Uterus (tissue), 4 donors: ENCODE data around the gene CD59. TPM values are rescaled to one million over a fixed set of nuclear protein-coding genes. Genes with fewer than 3 reads are reported as not detected.

Experiments
- DNase-seq, 2 donors: peaks; one replicate each; pipeline ENCODE4 v3.0.0-alpha.2; 2019 to 2020
- H3K27ac ChIP-seq, 2 donors: fragments of 200-600 bp; sonication (generic); 1 replicate in 1 of 2; 2 replicates in 1 of 2; pipeline ENCODE4 v1.5.1; 2016 to 2018
- H3K27me3 ChIP-seq, 2 donors: fragments of 200-600 bp; sonication (generic); one replicate each; pipeline ENCODE4 v1.5.1; 2018 to 2019; ENCODE audit warnings: control low read depth in 1 of 2
- H3K36me3 ChIP-seq, 2 donors: fragments of 200-600 bp; sonication (generic); one replicate each; pipeline ENCODE4 v1.5.1; 2019; ENCODE audit warnings: control low read depth in 1 of 2
- H3K4me1 ChIP-seq, 2 donors: fragments of 200-600 bp; sonication (generic); one replicate each; pipeline ENCODE4 v1.5.1; 2018 to 2019; ENCODE audit warnings: control low read depth in 1 of 2
- H3K4me3 ChIP-seq, 2 donors: fragments of 200-600 bp; sonication (generic); 1 replicate in 1 of 2; 2 replicates in 1 of 2; pipeline ENCODE4 v1.5.1; 2018 to 2019; ENCODE audit warnings: mild to moderate bottlenecking in 1 of 2
- H3K9me3 ChIP-seq, 2 donors: fragments of 200-600 bp; sonication (generic); one replicate each; pipeline ENCODE4 v1.5.1; 2019; ENCODE audit warnings: control low read depth in 1 of 2
- POLR2A ChIP-seq, 2 donors: fragments of 450-650 bp; IDR thresholded peaks; one replicate each; pipeline ENCODE4 v1.6.1; 2016; ENCODE audit warnings: antibody characterized with exemption in 2 of 2, mild to moderate bottlenecking in 1 of 2, moderate library complexity in 1 of 2
- intact Hi-C: fragments of 100-400 bp; cut with DNase I; formaldehyde crosslinking; loops from one replicate; pipeline ENCODE4 v1.15.1; 2023; ENCODE audit warnings: low total_unique reads
- total RNA-seq, 4 donors: library from RNA; depleted of rRNA in 3 of 4; stranded (reverse); fragments of >200 nt in 3 of 4; gene quantifications; one replicate each; pipeline versions ENCODE4 v1.1.0 to v1.2.4, GENCODE V29; 2014 to 2023
- TF ChIP-seq, protein P1 (sequence below), 4 experiments: fragments of 200-600 bp in 2 of 4; fragments of 450-650 bp in 2 of 4; sonication (generic) in 2 of 4; IDR thresholded peaks; one replicate each; pipeline ENCODE4 v1.5.1; 2016 to 2019; ENCODE audit warnings: antibody characterized with exemption in 4 of 4, mild to moderate bottlenecking in 2 of 4, moderate library complexity in 1 of 4
- donor health status: DM: yes; HTN: yes; CAD: no.

The CD59 gene
- total RNA-seq, 4 donors from 2014 or later: 221 to 621 (median 300) TPM

DNA sequence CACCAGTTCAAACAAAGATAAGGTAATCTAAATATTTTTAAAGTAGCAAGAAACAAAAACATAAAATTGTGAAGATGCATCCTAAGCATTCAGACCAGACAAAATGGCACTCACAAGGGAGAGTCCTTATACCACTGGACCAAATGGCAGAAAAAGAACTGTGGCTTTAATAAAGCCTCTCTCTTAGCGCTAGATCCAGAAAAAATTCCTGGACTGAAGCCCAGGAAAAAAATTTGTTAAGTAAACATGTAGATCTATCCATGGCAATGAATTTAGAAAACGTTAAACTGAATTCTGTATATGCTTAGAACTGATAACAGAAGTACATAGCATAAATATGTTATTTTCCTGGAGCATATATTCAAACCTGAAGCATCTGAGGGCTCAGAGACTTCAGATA, 11.8 kb upstream of the CD59 start:
- Histone ChIP-seq H3K27me3 (no peaks in the 10 kb centered on the region), H3K36me3 (no peaks in the 10 kb centered on the region), H3K4me3 (no peak overlapping the region), H3K9me3 (no peaks in the 10 kb centered on the region), H3K4me1 (no peaks in the 10 kb centered on the region), H3K27ac (no peak overlapping the region)
- no peak for DNase-seq
- intact Hi-C loops: no loop called here
- no peak for TF ChIP-seq POLR2A (IDR thresholded peaks at IDR 0.05)
- TF ChIP-seq, protein P1, sequence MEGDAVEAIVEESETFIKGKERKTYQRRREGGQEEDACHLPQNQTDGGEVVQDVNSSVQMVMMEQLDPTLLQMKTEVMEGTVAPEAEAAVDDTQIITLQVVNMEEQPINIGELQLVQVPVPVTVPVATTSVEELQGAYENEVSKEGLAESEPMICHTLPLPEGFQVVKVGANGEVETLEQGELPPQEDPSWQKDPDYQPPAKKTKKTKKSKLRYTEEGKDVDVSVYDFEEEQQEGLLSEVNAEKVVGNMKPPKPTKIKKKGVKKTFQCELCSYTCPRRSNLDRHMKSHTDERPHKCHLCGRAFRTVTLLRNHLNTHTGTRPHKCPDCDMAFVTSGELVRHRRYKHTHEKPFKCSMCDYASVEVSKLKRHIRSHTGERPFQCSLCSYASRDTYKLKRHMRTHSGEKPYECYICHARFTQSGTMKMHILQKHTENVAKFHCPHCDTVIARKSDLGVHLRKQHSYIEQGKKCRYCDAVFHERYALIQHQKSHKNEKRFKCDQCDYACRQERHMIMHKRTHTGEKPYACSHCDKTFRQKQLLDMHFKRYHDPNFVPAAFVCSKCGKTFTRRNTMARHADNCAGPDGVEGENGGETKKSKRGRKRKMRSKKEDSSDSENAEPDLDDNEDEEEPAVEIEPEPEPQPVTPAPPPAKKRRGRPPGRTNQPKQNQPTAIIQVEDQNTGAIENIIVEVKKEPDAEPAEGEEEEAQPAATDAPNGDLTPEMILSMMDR (IDR thresholded peaks at IDR 0.05): no peak

- no peaks in the 10 kb centered on the region for H3K27me3 ChIP-seq
- H3K36me3 ChIP-seq: no peaks in the 10 kb centered on the region
- no peak for DNase-seq
- no peaks in the 10 kb centered on the region for H3K4me1 ChIP-seq
- no peaks in the 10 kb centered on the region for H3K9me3 ChIP-seq
- no peak overlapping the region for H3K4me3 ChIP-seq
- intact Hi-C loops: no loop called here
- TF ChIP-seq POLR2A (IDR thresholded peaks at IDR 0.05): no peak
- TF ChIP-seq, protein P1 (IDR thresholded peaks at IDR 0.05): no peak
- H3K27ac ChIP-seq: no peak overlapping the region
Observed at GRCh38 chr11:33743291-33743690, 7.1 kb upstream of the CD59 start.

DNA sequence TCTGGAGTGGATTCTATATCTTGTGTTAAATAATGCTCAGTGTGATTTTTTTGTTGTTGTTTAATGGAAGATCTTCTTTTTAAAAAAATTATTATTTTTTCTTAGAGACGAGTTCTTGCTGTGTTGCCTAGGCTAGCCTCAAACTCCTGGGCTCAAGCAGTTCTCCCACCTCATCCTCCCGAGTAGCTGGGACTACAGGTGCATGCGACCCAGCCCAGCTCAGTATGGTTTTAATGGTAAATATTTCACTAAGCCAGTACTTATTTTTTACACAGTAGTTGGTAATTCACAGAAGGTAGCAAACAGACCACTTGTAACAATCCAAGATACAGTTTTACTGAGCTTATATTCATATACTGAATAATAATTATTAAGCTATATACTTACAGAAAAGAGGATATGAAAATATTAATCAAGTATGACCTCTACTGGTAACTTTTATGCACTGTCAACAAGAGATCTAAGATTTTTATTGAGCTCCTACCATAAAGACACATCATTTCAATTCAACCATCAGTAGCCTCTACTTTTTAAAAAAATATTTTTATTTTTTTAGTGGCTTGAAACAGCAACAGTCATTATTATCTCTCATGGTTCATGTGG, 6.1 kb upstream of the CD59 start:
- Histone ChIP-seq H3K4me3 (no peak overlapping the region), H3K9me3 (no peaks in the 10 kb centered on the region), H3K36me3 (no peaks in the 10 kb centered on the region), H3K27me3 (no peaks in the 10 kb centered on the region), H3K27ac (no peak overlapping the region), H3K4me1 (no peaks in the 10 kb centered on the region)
- intact Hi-C loops: no loop called here
- DNase-seq: no peak
- TF ChIP-seq, protein P1 (IDR thresholded peaks at IDR 0.05): peak; percentile 21 to 53 (median 38)
- TF ChIP-seq POLR2A (IDR thresholded peaks at IDR 0.05): no peak

- intact Hi-C loops: no loop called here
- TF ChIP-seq POLR2A (IDR thresholded peaks at IDR 0.05): no peak
- no peaks in the 10 kb centered on the region for H3K4me1 ChIP-seq
- no peaks in the 10 kb centered on the region for H3K9me3 ChIP-seq
- no peaks in the 10 kb centered on the region for H3K27me3 ChIP-seq
- H3K27ac ChIP-seq: no peak overlapping the region
- H3K4me3 ChIP-seq: no peak overlapping the region
- no peaks in the 10 kb centered on the region for H3K36me3 ChIP-seq
- no peak for DNase-seq
Observed at GRCh38 chr11:33741806-33742205, 5.6 kb upstream of the CD59 start.

GRCh38 chr11:33737362-33737821, 1.2 kb upstream of the CD59 start:
- H3K36me3 ChIP-seq: no peaks in the 10 kb centered on the region
- H3K4me1 ChIP-seq: no peaks in the 10 kb centered on the region

More at GRCh38 chr11:33737362-33737821, 1.2 kb upstream of the CD59 start:
- DNase-seq: no peak
- Histone ChIP-seq H3K4me3 (no peak overlapping the region), H3K9me3 (no peaks in the 10 kb centered on the region), H3K27me3 (no peaks in the 10 kb centered on the region), H3K27ac (peak overlapping the region; percentile 86 to 93)
- intact Hi-C loops: no loop called here
- TF ChIP-seq POLR2A (IDR thresholded peaks at IDR 0.05): no peak
- TF ChIP-seq, protein P1 (IDR thresholded peaks at IDR 0.05): no peak
